Measurements from ENCODE around the gene TANC1.

DNA sequence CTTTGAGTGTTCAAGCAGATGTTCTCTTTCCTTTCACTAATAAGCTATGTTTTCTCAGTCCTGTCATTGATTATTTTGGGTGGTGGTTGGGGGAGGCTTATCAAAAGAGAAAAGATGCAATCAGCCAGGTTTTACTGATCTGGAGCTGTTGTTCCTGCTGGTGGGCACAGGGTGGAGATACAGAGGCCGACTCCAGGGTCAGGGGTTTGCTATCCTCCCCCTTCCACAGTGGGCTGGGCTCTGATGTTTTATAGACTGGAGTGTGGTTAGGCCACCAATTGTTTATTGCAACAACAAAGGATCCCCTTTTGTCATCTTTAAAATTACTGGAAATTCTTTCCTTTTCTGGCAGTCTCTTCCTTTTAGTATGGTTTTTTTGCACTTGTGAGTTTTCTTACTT lies 120.5 kb downstream of the TANC1 start:
- TF ChIP-seq POLR2AphosphoS5 (IDR thresholded peaks at IDR 0.05; ENCODE audit: low read depth, low read length) (no peak), POLR2A (IDR thresholded peaks at IDR 0.05; ENCODE audit: low read depth, low read length) (no peak)

Data from GM12892 (cell line).